ENCODE results near the gene GASK1A.

GRCh38 chr3:43013256-43013655 lies 34.1 kb downstream of the GASK1A start:
- no peak for TF ChIP-seq CTCF (conservative IDR thresholded peaks at IDR 0.05; ENCODE audit: low read length)
- no peak for TF ChIP-seq EZH2phosphoT487 (IDR thresholded peaks at IDR 0.05; ENCODE audit: borderline replicate concordance, low read depth, low read length)

All from OCI-LY7 (cell line).